K562 (cell line): Measurements from ENCODE around the gene OGN. TPM values are rescaled to one million over a fixed set of nuclear protein-coding genes. Genes with fewer than 3 reads are reported as not detected.

Source experiments
- ATAC-seq: fragments of 200-7000 bp; cut with Tn5 transposase; 3 replicates; pipeline ENCODE4 v1.9.1; 2020; ENCODE audit warnings: moderate library complexity
- BruUV-seq: library from RNA; stranded (reverse); fragments of 400-500 nt; replicated peaks from 2 replicates; lab custom pipeline; 2021; lab: Mats Ljungman, UMichigan
- CTCF ChIA-PET: fragments of 300-600 bp; formaldehyde crosslinking; extraction: SDS; loops from one replicate; lab custom pipeline; 2021; ENCODE audit warnings: low intra/inter-chr PET ratio; lab: Yijun Ruan, JAX
- POLR2A ChIA-PET: fragments of 300-600, 350-650 bp; sonication (Branson Sonifier 250); formaldehyde crosslinking; extraction: SDS; loops from one replicate; lab custom pipeline; 2021; ENCODE audit warnings: antibody characterized with exemption, inconsistent platforms; lab: Yijun Ruan, JAX
- DNase-seq, 4 experiments: peaks; one replicate each; pipeline versions ENCODE4 v3.0.0 to v3.0.0-alpha.2; 2011 to 2018; ENCODE audit warnings: low spot score in 3 of 4, mixed read lengths in 3 of 4; ENCODE audit errors: extremely low read depth in 1 of 4
- FAIRE-seq: peaks from 2 replicates; lab custom pipeline; 2011; peaks lifted over from hg19 to GRCh38; lab: Jason Lieb, UNC
- H2AFZ ChIP-seq: 2 replicates; pipeline ENCODE4 v1.6.0; 2011; ENCODE audit warnings: low read depth, low read length, control low read depth, inconsistent platforms
- H3K27ac ChIP-seq: fragments of 200-600 bp; 3 replicates; pipeline ENCODE4 v1.8.0; 2011; ENCODE audit warnings: low read depth, mild to moderate bottlenecking, control low read depth, inconsistent platforms, low read length, moderate library complexity, mixed read lengths; ENCODE audit errors: extremely low read depth
- H3K27me3 ChIP-seq, 2 experiments: fragments of 300-600 bp in 1 of 2; 2 replicates in 1 of 2; 3 replicates in 1 of 2; pipeline versions ENCODE4 v1.6.0 to v1.8.0; 2011; ENCODE audit warnings: inconsistent platforms in 2 of 2, low read length in 2 of 2, mild to moderate bottlenecking in 1 of 2, mixed read lengths in 1 of 2, moderate library complexity in 1 of 2; ENCODE audit not compliant: control insufficient read depth in 2 of 2, insufficient read depth in 2 of 2
- H3K36me3 ChIP-seq: fragments of 300-600 bp; 3 replicates; pipeline ENCODE4 v1.8.0; 2011; ENCODE audit warnings: mild to moderate bottlenecking, low read length, inconsistent platforms; ENCODE audit not compliant: control insufficient read depth, insufficient read depth
- H3K4me1 ChIP-seq, 2 experiments: fragments of 200-600 bp in 1 of 2; replicated peaks in 1 of 2; 2 replicates in 1 of 2; 3 replicates in 1 of 2; pipeline versions ENCODE4 v1.5.1 to v1.8.0; 2011; ENCODE audit warnings: inconsistent platforms in 2 of 2, low read length in 2 of 2, mild to moderate bottlenecking in 1 of 2, mixed read lengths in 1 of 2, moderate library complexity in 1 of 2; ENCODE audit not compliant: control insufficient read depth in 2 of 2, insufficient read depth in 2 of 2
- H3K4me2 ChIP-seq: 2 replicates; pipeline ENCODE4 v1.6.1; 2011; ENCODE audit warnings: low read length, control low read depth, inconsistent platforms, mixed read lengths; ENCODE audit not compliant: insufficient read depth
- H3K4me3 ChIP-seq: fragments of 200-600 bp; sonication (generic), shearing (Covaris generic); 2 replicates; pipeline ENCODE4 v1.5.1; 2016; ENCODE audit warnings: control low read depth, inconsistent platforms
- H3K79me2 ChIP-seq: fragments of 200-600 bp; 3 replicates; pipeline ENCODE4 v1.8.0; 2011; ENCODE audit warnings: low read length, inconsistent platforms; ENCODE audit not compliant: control insufficient read depth, insufficient read depth
- H3K9ac ChIP-seq, 2 experiments: 2 replicates each; pipeline versions ENCODE4 v1.6.0 to v1.6.1; 2011; ENCODE audit warnings: low read depth in 2 of 2, low read length in 2 of 2, control low read depth in 1 of 2, inconsistent platforms in 1 of 2, mild to moderate bottlenecking in 1 of 2, mixed read lengths in 1 of 2; ENCODE audit not compliant: insufficient read depth in 1 of 2
- H3K9me1 ChIP-seq: one replicate; pipeline ENCODE4 v1.6.0; 2011; ENCODE audit warnings: inconsistent platforms, mild to moderate bottlenecking, low read length, moderate library complexity; ENCODE audit not compliant: control insufficient read depth, insufficient read depth
- H3K9me3 ChIP-seq: replicated peaks from 2 replicates; pipeline ENCODE4 v1.5.1; 2011; ENCODE audit warnings: low read depth, low read length, inconsistent platforms; ENCODE audit not compliant: control insufficient read depth, insufficient read depth
- H4K20me1 ChIP-seq: replicated peaks from 2 replicates; pipeline ENCODE4 v1.6.1; 2011; ENCODE audit warnings: low read length, inconsistent platforms, mixed read lengths; ENCODE audit not compliant: control insufficient read depth, insufficient read depth
- ARNT ChIP-seq, 2 experiments: fragments of 450-650 bp; IDR thresholded peaks; 2 replicates each; pipeline ENCODE4 v1.6.1; 2016; ENCODE audit warnings: mild to moderate bottlenecking in 1 of 2
- ATF6 ChIP-seq: sonication (generic); formaldehyde crosslinking; IDR thresholded peaks from 2 replicates; pipeline ENCODE4 v1.4.0; 2020; ENCODE audit warnings: mild to moderate bottlenecking, missing genetic modification reagents
- BRD9 ChIP-seq: fragments of 450-650 bp; IDR thresholded peaks from 2 replicates; pipeline ENCODE4 v1.6.1; 2018; ENCODE audit warnings: low read depth; ENCODE audit not compliant: partially characterized antibody
- CAMTA2 ChIP-seq: fragments of 250-450 bp; sonication (Bioruptor Pico); conservative IDR thresholded peaks from 2 replicates; pipeline ENCODE4 v1.5.1; 2022
- COPS2 ChIP-seq: fragments of 450-650 bp; conservative IDR thresholded peaks from 2 replicates; pipeline ENCODE4 v1.6.1; 2016; ENCODE audit warnings: mild to moderate bottlenecking, moderate library complexity
- FOXK1 ChIP-seq: sonication (generic); formaldehyde crosslinking; IDR thresholded peaks from 2 replicates; pipeline ENCODE4 v1.8.0; 2022; ENCODE audit warnings: missing genetic modification reagents, mild to moderate bottlenecking, borderline replicate concordance
- IRF9 ChIP-seq: fragments of 450-650 bp; IDR thresholded peaks from 2 replicates; pipeline ENCODE4 v1.6.1; 2016; ENCODE audit warnings: missing biosample characterization, missing genetic modification characterization
- POLR2G ChIP-seq: fragments of 200-400 bp; formaldehyde crosslinking; IDR thresholded peaks from 2 replicates; pipeline ENCODE4 v1.6.1; 2017; ENCODE audit warnings: low read depth, mild to moderate bottlenecking, antibody characterized with exemption, low read length, moderate library complexity
- THRB ChIP-seq: fragments of 450-650 bp; formaldehyde crosslinking; conservative IDR thresholded peaks from 2 replicates; pipeline ENCODE4 v1.4.0; 2022; ENCODE audit warnings: mild to moderate bottlenecking, missing genetic modification characterization
- ZNF280B ChIP-seq: fragments of 250-450 bp; sonication (Bioruptor Pico); IDR thresholded peaks from 2 replicates; pipeline ENCODE4 v1.5.1; 2021; ENCODE audit warnings: mild to moderate bottlenecking
- WGBS: fragments of 100-300 bp; shearing (Covaris generic); methylation state at CpG from one replicate; pipeline ENCODE4 v1.1.6; 2016; ENCODE audit warnings: low coverage, mixed read lengths; ENCODE audit not compliant: insufficient coverage; ENCODE audit errors: missing lambda C conversion rate; 5-methylcytosine and 5-hydroxymethylcytosine counted together
- in situ Hi-C: fragments of 300-500 bp; cut with MboI; formaldehyde crosslinking; loops from 4 replicates; pipeline ENCODE4 v1.15.0; 2018; ENCODE audit warnings: inconsistent platforms, mixed read lengths
- intact Hi-C: fragments of 100-400 bp; cut with micrococcal nuclease; formaldehyde crosslinking; loops from 2 replicates; pipeline ENCODE4 v1.14.2; 2022
- polyA plus RNA-seq, 8 experiments: library from polyadenylated mRNA; depleted of rRNA in 4 of 8; stranded (reverse) in 5 of 8; unstranded in 3 of 8; fragments of >200 nt; fragmentation: Nextera tagmentation in 2 of 8; fragmentation: Illumina TruSeq in 1 of 8; extraction: Ambion mirVana in 2 of 8; extraction: Trizol in 1 of 8; gene quantifications; 2 replicates each; pipeline versions ENCODE4 v1.2.1 to v1.2.3, GENCODE V29; 2011 to 2014; ENCODE audit warnings: inconsistent platforms in 1 of 8, missing spikeins in 1 of 8
- total RNA-seq, 7 experiments: library from RNA; depleted of rRNA in 6 of 7; stranded (reverse); fragments of >200 nt in 6 of 7; fragmentation: Illumina TruSeq in 2 of 7; extraction: Trizol in 2 of 7; gene quantifications; 2 replicates each; pipeline versions ENCODE4 v1.2.1 to v1.2.3, GENCODE V29; 2011 to 2021; ENCODE audit warnings: low replicate concordance in 1 of 7

OGN gene
- total and polyA plus RNA-seq, 9 of the 15 experiments (the other 6 are each of a cell fraction or from before 2014, with no cell fraction given), result 0.07 to 0.17 TPM; not detected in 7

GRCh38 chr9:92429836-92430235, 25.5 kb upstream of the OGN start:
- H2AFZ ChIP-seq, result no peak overlapping the region
- no peak overlapping the region for H3K4me3 ChIP-seq
- BruUV-seq, result no TSS peak
- no peak for DNase-seq
- H3K79me2 ChIP-seq, result no peaks in the 10 kb centered on the region
- CTCF ChIA-PET, result interaction anchor here (0.6 kb wide), 1 partner anchor 487 kb away, joined by 4 read pairs; no protein-coding TSS in a partner anchor
- in situ Hi-C loops (loop anchor here (10.0 kb wide), 1 partner anchor 295 kb away; no protein-coding TSS in a partner anchor), intact Hi-C loops (loop anchor here (10.0 kb wide), 1 partner anchor 75 kb away; no protein-coding TSS in a partner anchor)
- no peaks in the 10 kb centered on the region for H3K27me3 ChIP-seq
- ATAC-seq, result no peak
- TF ChIP-seq THRB (CRISPR knock-in tag) (no peak), ARNT (IDR thresholded peaks at IDR 0.05) (no peak), FOXK1 (no peak), ATF6 (CRISPR knock-in tag) (no peak), COPS2 (no peak), BRD9 (no peak), ZNF280B (CRISPR knock-in tag) (no peak), POLR2G (no peak), CAMTA2 (CRISPR knock-in tag) (no peak), IRF9 (tag) (no peak)
- H3K9me1 ChIP-seq, result no peaks in the 10 kb centered on the region
- no peaks in the 10 kb centered on the region for H4K20me1 ChIP-seq
- H3K4me2 ChIP-seq, result no peak overlapping the region
- no peaks in the 10 kb centered on the region for H3K9me3 ChIP-seq
- POLR2A ChIA-PET, result no interaction called here
- no peak overlapping the region for H3K27ac ChIP-seq
- no peak for FAIRE-seq
- no peaks in the 10 kb centered on the region for H3K4me1 ChIP-seq
- H3K9ac ChIP-seq, result no peak overlapping the region
- H3K36me3 ChIP-seq, result no peaks in the 10 kb centered on the region
- 41% methylated on average over 2 of the region's 2 CpGs for WGBS
